ENCODE data around the gene PDE2A. TPM values are rescaled to one million over a fixed set of nuclear protein-coding genes. Genes with fewer than 3 reads are reported as not detected.

PDE2A gene
- total and polyA plus RNA-seq, 3 donors from 2014 or later, result 14.1 to 20.6 (median 15.2) TPM

- TF ChIP-seq, protein P1, sequence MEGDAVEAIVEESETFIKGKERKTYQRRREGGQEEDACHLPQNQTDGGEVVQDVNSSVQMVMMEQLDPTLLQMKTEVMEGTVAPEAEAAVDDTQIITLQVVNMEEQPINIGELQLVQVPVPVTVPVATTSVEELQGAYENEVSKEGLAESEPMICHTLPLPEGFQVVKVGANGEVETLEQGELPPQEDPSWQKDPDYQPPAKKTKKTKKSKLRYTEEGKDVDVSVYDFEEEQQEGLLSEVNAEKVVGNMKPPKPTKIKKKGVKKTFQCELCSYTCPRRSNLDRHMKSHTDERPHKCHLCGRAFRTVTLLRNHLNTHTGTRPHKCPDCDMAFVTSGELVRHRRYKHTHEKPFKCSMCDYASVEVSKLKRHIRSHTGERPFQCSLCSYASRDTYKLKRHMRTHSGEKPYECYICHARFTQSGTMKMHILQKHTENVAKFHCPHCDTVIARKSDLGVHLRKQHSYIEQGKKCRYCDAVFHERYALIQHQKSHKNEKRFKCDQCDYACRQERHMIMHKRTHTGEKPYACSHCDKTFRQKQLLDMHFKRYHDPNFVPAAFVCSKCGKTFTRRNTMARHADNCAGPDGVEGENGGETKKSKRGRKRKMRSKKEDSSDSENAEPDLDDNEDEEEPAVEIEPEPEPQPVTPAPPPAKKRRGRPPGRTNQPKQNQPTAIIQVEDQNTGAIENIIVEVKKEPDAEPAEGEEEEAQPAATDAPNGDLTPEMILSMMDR (IDR thresholded peaks at IDR 0.05), result no peak
- TF ChIP-seq POLR2A (IDR thresholded peaks at IDR 0.05), result no peak
- H3K9me3 ChIP-seq, result no peaks in the 10 kb centered on the region
- no peaks in the 10 kb centered on the region for H3K36me3 ChIP-seq (ENCODE audit: low read depth, missing control alignments)
- no peak overlapping the region for H3K4me3 ChIP-seq
- intact Hi-C loops (cut with DNase I; ENCODE audit: low total_unique reads), result loop anchor here (10.0 kb wide), 1 partner anchor 187 kb away; no protein-coding TSS in a partner anchor
- H3K27me3 ChIP-seq, result no peaks in the 10 kb centered on the region
- DNase-seq, result no peak
- H3K27ac ChIP-seq, result no peak overlapping the region
- no peaks in the 10 kb centered on the region for H3K4me1 ChIP-seq
These were observed 22.1 kb downstream of the PDE2A start for GRCh38 chr11:72652133-72652532.

DNA sequence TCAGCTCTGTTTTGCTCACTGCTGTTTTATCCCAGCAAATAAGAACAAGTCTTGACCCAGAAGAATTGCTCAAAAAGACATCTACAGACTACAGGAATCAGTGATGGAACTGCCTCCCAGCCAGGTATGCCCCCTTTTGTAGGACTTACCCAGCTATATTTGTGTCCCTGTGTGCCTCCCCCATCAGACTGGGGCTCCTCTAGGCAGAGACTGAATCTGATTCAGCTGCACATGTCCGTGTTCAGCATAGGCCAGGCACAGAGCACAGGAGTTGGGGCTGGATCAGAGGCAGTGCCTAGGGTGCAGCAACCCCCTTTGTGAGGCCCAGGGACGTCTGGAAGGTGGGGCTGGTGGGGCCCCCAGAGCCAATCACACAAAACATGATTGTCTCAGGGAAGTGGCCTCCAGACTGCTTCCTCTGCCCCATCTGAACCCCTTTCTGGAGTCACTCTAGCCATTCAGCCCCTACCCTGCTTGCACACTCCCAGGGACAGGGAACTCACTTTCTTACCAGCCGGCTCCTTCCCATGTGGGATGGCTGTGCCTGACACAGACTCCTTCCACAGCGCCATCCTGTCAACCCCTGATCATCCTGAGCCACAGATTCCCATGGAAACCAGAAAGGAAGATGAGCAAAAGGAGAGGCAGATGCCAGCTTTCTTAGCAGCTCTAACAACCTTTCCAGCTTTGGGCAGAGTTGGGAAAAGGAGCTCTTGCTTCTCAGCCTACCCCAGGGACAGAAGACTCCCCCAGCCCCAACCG, 24.8 kb downstream of the PDE2A start:
- Histone ChIP-seq H3K4me1 (no peaks in the 10 kb centered on the region), H3K27ac (no peak overlapping the region), H3K36me3 (ENCODE audit: low read depth, missing control alignments) (no peaks in the 10 kb centered on the region), H3K9me3 (no peaks in the 10 kb centered on the region), H3K27me3 (no peaks in the 10 kb centered on the region), H3K4me3 (no peak overlapping the region)
- TF ChIP-seq POLR2A (IDR thresholded peaks at IDR 0.05), result no peak
- TF ChIP-seq, protein P1 (IDR thresholded peaks at IDR 0.05), result no peak
- no peak for DNase-seq
- intact Hi-C loops (cut with DNase I; ENCODE audit: low total_unique reads), result no loop called here
- WGBS, 2 donors, result 83 to 85% methylated on average over 4 to 5 of the region's 5 CpGs

GRCh38 chr11:72648384-72649136, 25.7 kb downstream of the PDE2A start:
- TF ChIP-seq, protein P1 (IDR thresholded peaks at IDR 0.05), result no peak
- no peak for TF ChIP-seq POLR2A (IDR thresholded peaks at IDR 0.05)

DNA sequence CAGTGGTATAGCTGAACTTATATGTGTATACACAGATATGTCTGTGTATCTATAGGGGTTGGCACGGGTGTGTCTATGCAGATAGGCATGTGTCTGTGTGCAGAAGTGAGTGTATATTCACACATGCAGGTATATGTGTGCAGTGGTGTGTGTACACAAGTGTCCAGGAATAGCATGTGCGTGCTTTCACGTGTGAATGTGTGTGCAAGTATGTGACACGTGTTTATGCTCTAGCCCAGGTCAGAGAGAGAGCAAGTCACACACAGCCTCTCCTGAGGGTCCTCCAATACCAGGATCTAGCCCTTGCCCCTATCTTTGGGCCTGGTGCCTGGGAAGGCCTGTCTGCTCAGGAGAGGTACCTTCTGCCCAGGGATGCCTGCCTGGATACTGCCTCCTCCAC, 26.3 kb downstream of the PDE2A start:
- Histone ChIP-seq H3K4me1 (peaks cover 4% of the 10 kb centered on the region), H3K27me3 (no peaks in the 10 kb centered on the region), H3K27ac (no peak overlapping the region), H3K4me3 (no peak overlapping the region), H3K36me3 (ENCODE audit: low read depth, missing control alignments) (no peaks in the 10 kb centered on the region), H3K9me3 (no peaks in the 10 kb centered on the region)
- WGBS, 2 donors, result 83 to 96% methylated on average over 4 of the region's 4 CpGs
- intact Hi-C loops (cut with DNase I; ENCODE audit: low total_unique reads), result no loop called here
- TF ChIP-seq, protein P1 (IDR thresholded peaks at IDR 0.05), result no peak
- no peak for TF ChIP-seq POLR2A (IDR thresholded peaks at IDR 0.05)
- no peak for DNase-seq

More at GRCh38 chr11:72648384-72649136, 25.7 kb downstream of the PDE2A start:
- Histone ChIP-seq H3K36me3 (ENCODE audit: low read depth, missing control alignments) (no peaks in the 10 kb centered on the region), H3K27ac (no peak overlapping the region), H3K9me3 (no peaks in the 10 kb centered on the region), H3K4me3 (no peak overlapping the region), H3K4me1 (no peaks in the 10 kb centered on the region), H3K27me3 (no peaks in the 10 kb centered on the region)
- DNase-seq, result no peak
- WGBS, 2 donors, result 86 to 93% methylated on average over 6 to 7 of the region's 7 CpGs
- intact Hi-C loops (cut with DNase I; ENCODE audit: low total_unique reads), result no loop called here
